ENCODE measurements around the gene NAP1L4.

- TF ChIP-seq, protein P1, sequence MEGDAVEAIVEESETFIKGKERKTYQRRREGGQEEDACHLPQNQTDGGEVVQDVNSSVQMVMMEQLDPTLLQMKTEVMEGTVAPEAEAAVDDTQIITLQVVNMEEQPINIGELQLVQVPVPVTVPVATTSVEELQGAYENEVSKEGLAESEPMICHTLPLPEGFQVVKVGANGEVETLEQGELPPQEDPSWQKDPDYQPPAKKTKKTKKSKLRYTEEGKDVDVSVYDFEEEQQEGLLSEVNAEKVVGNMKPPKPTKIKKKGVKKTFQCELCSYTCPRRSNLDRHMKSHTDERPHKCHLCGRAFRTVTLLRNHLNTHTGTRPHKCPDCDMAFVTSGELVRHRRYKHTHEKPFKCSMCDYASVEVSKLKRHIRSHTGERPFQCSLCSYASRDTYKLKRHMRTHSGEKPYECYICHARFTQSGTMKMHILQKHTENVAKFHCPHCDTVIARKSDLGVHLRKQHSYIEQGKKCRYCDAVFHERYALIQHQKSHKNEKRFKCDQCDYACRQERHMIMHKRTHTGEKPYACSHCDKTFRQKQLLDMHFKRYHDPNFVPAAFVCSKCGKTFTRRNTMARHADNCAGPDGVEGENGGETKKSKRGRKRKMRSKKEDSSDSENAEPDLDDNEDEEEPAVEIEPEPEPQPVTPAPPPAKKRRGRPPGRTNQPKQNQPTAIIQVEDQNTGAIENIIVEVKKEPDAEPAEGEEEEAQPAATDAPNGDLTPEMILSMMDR (IDR thresholded peaks at IDR 0.05; ENCODE audit: low read length): no peak
- no peak for TF ChIP-seq EZH2 (optimal IDR thresholded peaks at IDR 0.05; ENCODE audit: low read depth, low read length)
Observed at GRCh38 chr11:2980168-2980840, 11.8 kb downstream of the NAP1L4 start.
